Omental fat pad (tissue), 4 donors: ENCODE measurements around the gene USP17L10. TPM values are rescaled to one million over a fixed set of nuclear protein-coding genes. Genes with fewer than 3 reads are reported as not detected.

ENCODE experiments used
- total RNA-seq, 4 donors: library from RNA; depleted of rRNA; stranded (reverse); fragments of >200 nt; gene quantifications; one replicate each; pipeline ENCODE4 v1.1.0, GENCODE V29; 2016

Gene USP17L10
- total RNA-seq, 4 donors from 2014 or later: not detected

Other genes with a start within 250 kb of the USP17L10 start
- gene FAM90A26, start 40.2 kb upstream of the USP17L10 start, total RNA-seq: not detected
- not detected for gene USP17L11, start 4.7 kb downstream of the USP17L10 start, total RNA-seq
- not detected for gene USP17L12, start 9.5 kb downstream of the USP17L10 start, total RNA-seq
- gene USP17L13, start 14.2 kb downstream of the USP17L10 start, total RNA-seq: not detected
- gene USP17L15, start 23.7 kb downstream of the USP17L10 start, total RNA-seq: not detected
- gene USP17L17, start 33.2 kb downstream of the USP17L10 start, total RNA-seq: not detected
- not detected for gene USP17L18, start 38.0 kb downstream of the USP17L10 start, total RNA-seq
- gene USP17L19, start 42.7 kb downstream of the USP17L10 start, total RNA-seq: not detected
- not detected for gene USP17L20, start 47.5 kb downstream of the USP17L10 start, total RNA-seq
- not detected for gene USP17L21, start 52.2 kb downstream of the USP17L10 start, total RNA-seq
- not detected for gene USP17L22, start 57.0 kb downstream of the USP17L10 start, total RNA-seq
- gene USP17L24, start 114.5 kb downstream of the USP17L10 start, total RNA-seq: not detected
- not detected for gene USP17L25, start 119.3 kb downstream of the USP17L10 start, total RNA-seq
- not detected for gene USP17L26, start 124.0 kb downstream of the USP17L10 start, total RNA-seq
- gene USP17L5, start 128.7 kb downstream of the USP17L10 start, total RNA-seq: not detected
- not detected for gene USP17L27, start 133.5 kb downstream of the USP17L10 start, total RNA-seq
- gene USP17L28, start 138.2 kb downstream of the USP17L10 start, total RNA-seq: not detected
- not detected for gene USP17L29, start 143.0 kb downstream of the USP17L10 start, total RNA-seq
- gene USP17L30, start 152.5 kb downstream of the USP17L10 start, total RNA-seq: not detected
- not detected for gene DEFB131A, start 233.8 kb downstream of the USP17L10 start, total RNA-seq